ENCODE results near the gene PNLIPRP1.

Gene PNLIPRP1

GRCh38 chr10:116656044-116656443 lies 65.3 kb downstream of the PNLIPRP1 start:
- TF ChIP-seq CTCF (IDR thresholded peaks at IDR 0.05; ENCODE audit: borderline replicate concordance, insufficient read depth, low read depth, low read length) = no peak
- no peak overlapping the region for H3K4me3 ChIP-seq (ENCODE audit: low read depth, low read length)

GRCh38 chr10:116657863-116658551 lies 67.2 kb downstream of the PNLIPRP1 start:
- H3K4me3 ChIP-seq (ENCODE audit: low read depth, low read length) = no peak overlapping the region
- no peak for TF ChIP-seq CTCF (IDR thresholded peaks at IDR 0.05; ENCODE audit: borderline replicate concordance, insufficient read depth, low read depth, low read length)
